ENCODE data around the gene FTCD. TPM values are rescaled to one million over a fixed set of nuclear protein-coding genes. Genes with fewer than 3 reads are reported as not detected.

FTCD gene
- total and polyA plus RNA-seq, 2 of the 8 experiments (the other 6 are each of a cell fraction or from before 2014, with no cell fraction given): 3.3 to 4.9 TPM

GRCh38 chr21:46135782-46136395 is 19.5 kb downstream of the FTCD start (continued):
- TF ChIP-seq, protein P1, sequence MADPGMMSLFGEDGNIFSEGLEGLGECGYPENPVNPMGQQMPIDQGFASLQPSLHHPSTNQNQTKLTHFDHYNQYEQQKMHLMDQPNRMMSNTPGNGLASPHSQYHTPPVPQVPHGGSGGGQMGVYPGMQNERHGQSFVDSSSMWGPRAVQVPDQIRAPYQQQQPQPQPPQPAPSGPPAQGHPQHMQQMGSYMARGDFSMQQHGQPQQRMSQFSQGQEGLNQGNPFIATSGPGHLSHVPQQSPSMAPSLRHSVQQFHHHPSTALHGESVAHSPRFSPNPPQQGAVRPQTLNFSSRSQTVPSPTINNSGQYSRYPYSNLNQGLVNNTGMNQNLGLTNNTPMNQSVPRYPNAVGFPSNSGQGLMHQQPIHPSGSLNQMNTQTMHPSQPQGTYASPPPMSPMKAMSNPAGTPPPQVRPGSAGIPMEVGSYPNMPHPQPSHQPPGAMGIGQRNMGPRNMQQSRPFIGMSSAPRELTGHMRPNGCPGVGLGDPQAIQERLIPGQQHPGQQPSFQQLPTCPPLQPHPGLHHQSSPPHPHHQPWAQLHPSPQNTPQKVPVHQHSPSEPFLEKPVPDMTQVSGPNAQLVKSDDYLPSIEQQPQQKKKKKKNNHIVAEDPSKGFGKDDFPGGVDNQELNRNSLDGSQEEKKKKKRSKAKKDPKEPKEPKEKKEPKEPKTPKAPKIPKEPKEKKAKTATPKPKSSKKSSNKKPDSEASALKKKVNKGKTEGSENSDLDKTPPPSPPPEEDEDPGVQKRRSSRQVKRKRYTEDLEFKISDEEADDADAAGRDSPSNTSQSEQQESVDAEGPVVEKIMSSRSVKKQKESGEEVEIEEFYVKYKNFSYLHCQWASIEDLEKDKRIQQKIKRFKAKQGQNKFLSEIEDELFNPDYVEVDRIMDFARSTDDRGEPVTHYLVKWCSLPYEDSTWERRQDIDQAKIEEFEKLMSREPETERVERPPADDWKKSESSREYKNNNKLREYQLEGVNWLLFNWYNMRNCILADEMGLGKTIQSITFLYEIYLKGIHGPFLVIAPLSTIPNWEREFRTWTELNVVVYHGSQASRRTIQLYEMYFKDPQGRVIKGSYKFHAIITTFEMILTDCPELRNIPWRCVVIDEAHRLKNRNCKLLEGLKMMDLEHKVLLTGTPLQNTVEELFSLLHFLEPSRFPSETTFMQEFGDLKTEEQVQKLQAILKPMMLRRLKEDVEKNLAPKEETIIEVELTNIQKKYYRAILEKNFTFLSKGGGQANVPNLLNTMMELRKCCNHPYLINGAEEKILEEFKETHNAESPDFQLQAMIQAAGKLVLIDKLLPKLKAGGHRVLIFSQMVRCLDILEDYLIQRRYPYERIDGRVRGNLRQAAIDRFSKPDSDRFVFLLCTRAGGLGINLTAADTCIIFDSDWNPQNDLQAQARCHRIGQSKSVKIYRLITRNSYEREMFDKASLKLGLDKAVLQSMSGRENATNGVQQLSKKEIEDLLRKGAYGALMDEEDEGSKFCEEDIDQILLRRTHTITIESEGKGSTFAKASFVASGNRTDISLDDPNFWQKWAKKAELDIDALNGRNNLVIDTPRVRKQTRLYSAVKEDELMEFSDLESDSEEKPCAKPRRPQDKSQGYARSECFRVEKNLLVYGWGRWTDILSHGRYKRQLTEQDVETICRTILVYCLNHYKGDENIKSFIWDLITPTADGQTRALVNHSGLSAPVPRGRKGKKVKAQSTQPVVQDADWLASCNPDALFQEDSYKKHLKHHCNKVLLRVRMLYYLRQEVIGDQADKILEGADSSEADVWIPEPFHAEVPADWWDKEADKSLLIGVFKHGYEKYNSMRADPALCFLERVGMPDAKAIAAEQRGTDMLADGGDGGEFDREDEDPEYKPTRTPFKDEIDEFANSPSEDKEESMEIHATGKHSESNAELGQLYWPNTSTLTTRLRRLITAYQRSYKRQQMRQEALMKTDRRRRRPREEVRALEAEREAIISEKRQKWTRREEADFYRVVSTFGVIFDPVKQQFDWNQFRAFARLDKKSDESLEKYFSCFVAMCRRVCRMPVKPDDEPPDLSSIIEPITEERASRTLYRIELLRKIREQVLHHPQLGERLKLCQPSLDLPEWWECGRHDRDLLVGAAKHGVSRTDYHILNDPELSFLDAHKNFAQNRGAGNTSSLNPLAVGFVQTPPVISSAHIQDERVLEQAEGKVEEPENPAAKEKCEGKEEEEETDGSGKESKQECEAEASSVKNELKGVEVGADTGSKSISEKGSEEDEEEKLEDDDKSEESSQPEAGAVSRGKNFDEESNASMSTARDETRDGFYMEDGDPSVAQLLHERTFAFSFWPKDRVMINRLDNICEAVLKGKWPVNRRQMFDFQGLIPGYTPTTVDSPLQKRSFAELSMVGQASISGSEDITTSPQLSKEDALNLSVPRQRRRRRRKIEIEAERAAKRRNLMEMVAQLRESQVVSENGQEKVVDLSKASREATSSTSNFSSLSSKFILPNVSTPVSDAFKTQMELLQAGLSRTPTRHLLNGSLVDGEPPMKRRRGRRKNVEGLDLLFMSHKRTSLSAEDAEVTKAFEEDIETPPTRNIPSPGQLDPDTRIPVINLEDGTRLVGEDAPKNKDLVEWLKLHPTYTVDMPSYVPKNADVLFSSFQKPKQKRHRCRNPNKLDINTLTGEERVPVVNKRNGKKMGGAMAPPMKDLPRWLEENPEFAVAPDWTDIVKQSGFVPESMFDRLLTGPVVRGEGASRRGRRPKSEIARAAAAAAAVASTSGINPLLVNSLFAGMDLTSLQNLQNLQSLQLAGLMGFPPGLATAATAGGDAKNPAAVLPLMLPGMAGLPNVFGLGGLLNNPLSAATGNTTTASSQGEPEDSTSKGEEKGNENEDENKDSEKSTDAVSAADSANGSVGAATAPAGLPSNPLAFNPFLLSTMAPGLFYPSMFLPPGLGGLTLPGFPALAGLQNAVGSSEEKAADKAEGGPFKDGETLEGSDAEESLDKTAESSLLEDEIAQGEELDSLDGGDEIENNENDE (IDR thresholded peaks at IDR 0.05; ENCODE audit: insufficient replicate concordance, low read length): no peak
- TF ChIP-seq, protein P2, sequence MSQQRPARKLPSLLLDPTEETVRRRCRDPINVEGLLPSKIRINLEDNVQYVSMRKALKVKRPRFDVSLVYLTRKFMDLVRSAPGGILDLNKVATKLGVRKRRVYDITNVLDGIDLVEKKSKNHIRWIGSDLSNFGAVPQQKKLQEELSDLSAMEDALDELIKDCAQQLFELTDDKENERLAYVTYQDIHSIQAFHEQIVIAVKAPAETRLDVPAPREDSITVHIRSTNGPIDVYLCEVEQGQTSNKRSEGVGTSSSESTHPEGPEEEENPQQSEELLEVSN (IDR thresholded peaks at IDR 0.05): no peak
- TF ChIP-seq NANOG (IDR thresholded peaks at IDR 0.05; ENCODE audit: insufficient read depth, low read depth, low read length, poor library complexity, severe bottlenecking) (no peak), JUND (IDR thresholded peaks at IDR 0.05; ENCODE audit: low read length) (no peak), SP4 (IDR thresholded peaks at IDR 0.05; ENCODE audit: low read length) (no peak), JUN (IDR thresholded peaks at IDR 0.05; ENCODE audit: low read depth, low read length) (no peak), CTBP2 (IDR thresholded peaks at IDR 0.05; ENCODE audit: borderline replicate concordance, insufficient read depth, insufficient read length, low read length) (no peak), SRF (IDR thresholded peaks at IDR 0.05; ENCODE audit: low read depth, low read length) (no peak)

Data from H1 (cell line).